Measurements from ENCODE around the gene TSPAN31.

The TSPAN31 gene

DNA sequence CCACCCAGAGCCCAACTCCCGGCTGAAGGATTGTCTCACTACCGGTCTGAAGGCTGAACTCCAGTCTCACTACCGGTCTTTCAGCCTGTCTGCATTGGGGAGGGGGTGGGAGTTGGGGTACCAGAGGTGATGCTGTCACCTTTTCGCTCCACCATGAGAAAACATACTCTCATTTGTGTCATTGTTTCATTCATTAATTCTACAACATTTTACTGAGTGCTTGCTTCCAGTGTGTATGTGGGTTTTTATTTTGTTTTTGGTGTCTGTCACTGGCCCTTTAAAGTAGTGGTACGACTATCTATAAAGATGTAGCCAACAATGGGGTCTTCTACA is 7.8 kb downstream of the TSPAN31 start:
- no peak for DNase-seq (ENCODE audit: low read depth)

DNA sequence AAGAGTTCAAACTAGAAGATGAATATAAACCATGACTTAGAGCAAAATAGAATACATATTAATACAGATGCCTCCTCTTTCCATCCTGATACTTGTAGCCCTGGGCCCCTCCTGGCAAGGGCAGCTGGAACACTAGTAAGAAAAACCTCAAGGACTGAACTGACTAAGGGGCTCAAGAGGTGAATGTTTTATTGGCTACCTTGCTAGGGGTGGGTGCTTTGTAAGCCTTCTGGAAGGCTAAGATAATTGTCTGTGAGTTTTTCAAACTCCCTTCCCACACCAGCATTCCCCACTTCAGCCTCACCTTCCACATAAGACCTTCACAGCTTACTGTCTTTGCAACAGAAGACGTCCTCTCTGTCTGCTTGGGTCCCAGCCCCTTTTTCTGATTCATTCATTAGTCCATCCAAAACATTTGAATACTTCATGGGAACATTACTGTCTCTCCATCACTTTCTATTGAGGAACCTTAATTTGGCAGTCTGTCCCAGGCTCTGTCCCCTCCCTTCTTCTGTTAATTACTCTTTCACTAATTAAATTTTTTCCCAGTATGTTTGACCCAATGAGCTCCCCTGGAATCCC is 9.0 kb downstream of the TSPAN31 start:
- DNase-seq (ENCODE audit: low read depth), result no peak

DNA sequence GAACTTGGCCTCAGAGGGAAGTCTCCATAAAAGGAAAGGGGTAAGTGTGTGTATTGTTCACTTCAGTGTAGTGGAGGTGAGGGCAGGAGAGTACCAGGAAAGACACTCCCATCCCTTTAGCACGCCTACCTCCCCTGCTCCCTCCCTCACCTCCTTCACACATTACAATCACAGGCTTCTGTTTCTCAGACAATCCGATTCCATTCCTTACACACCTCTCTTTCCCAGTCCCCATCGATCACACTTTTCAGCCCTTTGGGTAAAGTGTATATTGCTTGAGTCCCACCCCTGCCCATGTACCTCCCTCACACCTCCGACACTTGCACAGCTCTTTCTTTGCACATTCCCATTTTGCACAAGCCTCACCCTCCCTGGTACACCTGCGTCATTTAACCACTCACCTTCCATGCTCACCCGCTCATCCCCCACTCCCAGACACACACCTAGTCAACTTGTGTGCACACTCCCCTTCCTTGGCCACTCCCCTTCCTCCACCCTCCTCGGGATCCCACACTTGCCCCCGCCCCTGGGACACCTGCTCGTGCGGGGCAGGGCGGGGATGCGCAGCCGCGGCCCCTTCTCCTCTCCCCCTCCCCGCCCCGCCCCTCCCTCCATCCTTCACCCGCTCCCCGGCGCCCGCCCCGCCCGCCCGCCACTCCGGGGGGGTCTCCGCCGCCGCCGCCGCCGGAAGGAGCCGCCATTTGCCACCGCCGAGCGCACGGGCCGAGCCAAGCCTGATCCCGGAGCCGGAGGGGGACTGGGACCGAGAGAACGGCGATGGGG is 9.8 kb downstream of the TSPAN31 start, which contains the start of gene MARCHF9:
MARCHF9 (plus strand) TSS at position 693 of the 783 bp plus-strand sequence. CDS start 426 bp downstream, outside the sequence.
- peak; percentile 51 for DNase-seq (ENCODE audit: low read depth)

GRCh38 chr12:57755194-57755453 is 10.3 kb downstream of the TSPAN31 start:
- no peak for DNase-seq (ENCODE audit: low read depth)

- DNase-seq (ENCODE audit: low read depth), result peak; percentile 20
These were observed 10.9 kb downstream of the TSPAN31 start for GRCh38 chr12:57755454-57756372.

DNA sequence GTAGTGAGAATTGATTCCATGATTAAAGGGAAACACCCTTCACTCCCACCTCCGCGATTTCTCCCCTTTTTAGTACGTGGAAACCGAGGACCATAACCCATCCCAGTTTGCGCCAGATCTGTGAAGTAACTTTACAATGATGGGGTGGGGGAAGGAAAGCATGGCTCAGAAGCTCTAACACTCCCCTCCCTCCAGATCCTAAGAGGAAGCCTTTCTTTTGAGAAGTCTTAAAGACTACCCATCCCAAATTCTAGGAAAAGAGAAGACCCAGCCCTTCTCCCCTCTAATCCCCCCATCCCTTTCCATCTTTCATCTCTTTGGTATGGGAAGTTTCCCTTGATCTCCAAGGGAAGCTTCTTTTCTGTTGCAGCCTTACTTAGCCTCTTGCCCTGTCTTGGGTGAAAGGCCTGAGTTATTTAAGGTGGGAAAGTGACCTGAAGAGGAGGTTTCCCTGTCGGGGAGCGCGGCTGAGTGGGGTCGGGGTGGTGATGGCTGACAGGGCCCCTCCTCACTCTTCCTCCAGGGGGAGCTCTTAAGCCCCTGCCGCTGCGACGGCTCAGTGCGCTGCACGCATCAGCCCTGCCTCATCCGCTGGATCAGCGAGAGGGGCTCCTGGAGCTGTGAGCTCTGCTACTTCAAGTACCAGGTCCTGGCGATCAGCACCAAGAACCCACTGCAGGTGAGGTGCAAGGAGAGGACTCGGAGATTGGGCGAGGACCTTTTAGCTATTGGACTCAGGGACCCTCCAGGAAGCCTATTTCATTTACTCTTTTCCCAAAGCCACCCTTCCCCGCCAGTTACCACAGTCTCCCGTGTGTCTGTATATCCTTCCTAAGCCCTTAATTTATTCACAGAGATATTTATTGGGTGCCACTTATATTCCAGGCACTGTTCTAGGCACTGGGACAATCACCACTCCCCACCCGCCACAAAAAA is 11.8 kb downstream of the TSPAN31 start:
- DNase-seq (ENCODE audit: low read depth), result peak; percentile 35

DNA sequence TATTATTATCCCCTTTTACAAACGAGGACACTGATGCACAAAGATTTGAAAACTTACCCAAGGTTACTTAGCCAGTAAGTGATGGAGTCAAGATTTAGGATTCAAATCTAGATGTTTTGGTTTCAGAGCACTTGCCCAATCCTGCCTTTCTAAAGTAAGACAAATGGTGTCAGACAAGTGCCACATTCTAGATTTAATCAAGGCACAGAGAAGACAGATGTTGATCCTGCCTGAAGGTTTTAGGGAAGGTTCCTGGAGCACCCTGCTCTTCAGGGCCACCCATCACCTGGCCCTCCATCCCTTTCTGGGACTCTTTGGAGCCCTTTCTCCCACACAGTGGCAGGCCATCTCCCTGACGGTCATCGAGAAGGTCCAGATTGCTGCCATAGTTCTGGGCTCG is 12.9 kb downstream of the TSPAN31 start:
- DNase-seq (ENCODE audit: low read depth), result no peak

- no peak for DNase-seq (ENCODE audit: low read depth)
These were observed 13.9 kb downstream of the TSPAN31 start for GRCh38 chr12:57758552-57759359.

DNA sequence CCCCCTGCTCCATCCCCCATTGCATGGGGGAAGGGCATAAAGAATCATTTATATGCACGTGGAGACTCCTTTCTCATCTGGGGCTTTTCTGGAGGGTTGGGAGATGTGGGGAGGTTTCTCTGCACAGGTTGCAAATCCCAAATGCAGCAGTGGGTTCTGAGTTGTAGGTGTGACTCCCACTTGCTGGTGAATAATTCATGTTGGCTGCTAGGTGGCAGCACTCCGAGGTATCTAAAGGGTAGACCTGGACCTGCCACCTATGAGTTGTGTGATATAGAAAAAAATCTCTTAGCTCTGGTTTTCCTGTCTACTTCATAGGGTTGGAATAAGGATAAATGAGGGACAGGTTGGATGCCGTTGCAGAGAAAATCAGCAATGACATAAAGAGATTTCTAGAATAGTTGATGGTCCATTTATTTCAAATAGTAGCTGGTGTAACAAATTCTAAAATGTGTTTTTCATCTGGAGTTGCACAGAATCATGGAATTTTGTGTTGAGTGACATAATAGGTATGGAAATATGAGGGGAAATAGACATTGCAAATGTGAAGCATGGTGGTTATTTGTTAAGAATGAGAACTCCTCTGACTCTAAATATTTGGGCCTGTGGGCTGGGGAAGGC is 14.6 kb downstream of the TSPAN31 start:
- peak; percentile 56 for DNase-seq (ENCODE audit: low read depth)

DNA sequence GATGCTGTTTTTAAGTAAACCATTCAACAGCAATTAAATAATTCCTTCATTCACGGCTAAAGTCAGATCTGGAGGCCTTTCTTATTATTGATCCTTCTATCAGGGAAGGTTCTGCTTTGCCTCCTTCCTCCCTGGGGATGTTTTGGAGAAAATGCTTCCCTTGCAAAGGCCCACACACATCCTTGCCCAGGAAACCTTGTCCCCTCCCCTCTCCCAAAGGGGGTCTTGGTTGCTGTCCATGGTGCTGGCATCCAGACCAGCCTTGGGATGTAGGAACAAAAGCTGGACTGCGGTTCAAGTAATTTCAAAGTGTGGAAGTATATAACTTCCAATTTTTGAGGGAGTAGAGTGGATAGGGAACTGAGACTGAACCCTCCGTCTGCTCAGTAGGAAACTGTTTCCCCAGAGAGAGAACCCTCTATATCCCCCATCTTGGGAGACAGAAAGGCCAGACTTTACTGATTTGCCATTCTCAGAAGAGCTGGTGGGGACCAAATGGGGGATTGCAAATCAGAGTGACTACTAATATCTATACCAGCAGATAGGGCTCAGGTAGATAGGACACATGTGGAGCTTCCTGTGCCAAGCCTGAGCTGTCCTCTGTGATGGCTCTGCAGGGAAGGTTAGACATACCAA is 15.6 kb downstream of the TSPAN31 start:
- no peak for DNase-seq (ENCODE audit: low read depth)

DNA sequence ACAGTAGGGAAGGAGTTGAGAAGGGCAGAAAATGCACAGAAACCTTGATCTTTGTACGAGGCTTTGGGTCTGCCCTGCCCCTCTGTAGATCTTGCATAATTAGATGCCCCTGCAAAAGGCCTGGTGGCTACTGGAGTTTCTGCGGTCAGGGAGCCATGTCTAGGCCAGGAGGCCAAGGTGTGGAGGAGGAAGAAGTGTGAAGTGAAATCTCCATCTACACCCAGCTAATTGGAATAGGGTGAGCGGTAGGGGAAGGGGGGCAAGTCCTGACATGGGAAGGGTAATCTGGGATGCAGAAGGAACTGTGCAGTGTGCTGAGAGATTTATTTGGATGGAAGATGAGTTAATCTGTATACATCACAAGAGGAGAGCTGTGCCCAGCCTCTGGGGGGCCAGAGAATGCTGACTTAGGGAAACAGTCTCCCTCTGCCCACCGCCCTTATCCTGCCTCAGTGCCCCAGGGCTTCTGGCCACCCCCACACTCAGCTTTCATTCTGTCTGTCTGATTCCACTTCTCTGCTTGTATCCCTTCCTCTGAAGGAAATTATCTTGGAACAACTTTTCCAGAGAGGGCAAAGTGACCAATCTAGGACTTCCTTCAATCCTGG is 16.7 kb downstream of the TSPAN31 start:
- no peak for DNase-seq (ENCODE audit: low read depth)

DNA sequence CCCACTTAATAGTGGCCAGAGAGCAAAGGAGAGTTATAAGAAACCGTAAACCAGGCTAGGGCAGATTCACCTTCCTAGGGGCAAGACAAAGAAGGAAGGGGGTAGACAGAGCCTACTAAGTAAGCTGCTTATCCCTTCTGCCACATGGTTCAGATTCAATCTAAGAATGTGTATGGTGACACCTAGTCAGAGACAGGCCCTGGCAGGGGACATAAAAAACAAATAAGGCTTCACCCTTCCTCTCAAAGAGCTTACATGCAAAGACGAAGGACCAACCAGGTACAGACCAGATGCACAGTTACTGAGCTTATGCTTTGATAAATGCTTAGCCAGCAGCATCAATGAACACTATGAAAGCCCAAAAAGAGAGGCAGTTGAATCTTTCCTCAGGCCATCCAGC is 17.6 kb downstream of the TSPAN31 start:
- no peak for DNase-seq (ENCODE audit: low read depth)

GRCh38 chr12:57763881-57764661 is 19.2 kb downstream of the TSPAN31 start:
- no peak for DNase-seq (ENCODE audit: low read depth)

DNA sequence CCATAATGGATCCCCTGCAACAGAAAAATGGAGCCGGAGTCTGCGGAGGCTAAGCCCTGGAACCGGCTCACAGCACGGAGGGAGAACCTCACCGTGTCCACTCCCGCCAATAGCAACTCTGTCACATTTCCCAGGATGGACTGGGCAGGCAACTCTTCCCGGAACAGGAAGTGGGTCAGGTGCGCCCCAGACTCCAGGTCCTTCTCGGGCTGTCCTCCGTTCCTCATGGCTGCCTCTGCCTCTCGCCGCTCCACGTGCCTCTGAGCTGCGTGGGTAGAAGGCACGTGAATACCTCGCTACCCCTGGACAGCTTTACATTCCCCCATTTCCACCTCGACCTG is 19.8 kb downstream of the TSPAN31 start:
- no peak for DNase-seq (ENCODE audit: low read depth)

- DNase-seq (ENCODE audit: low read depth), result peak; percentile 88
These were observed 20.3 kb downstream of the TSPAN31 start for GRCh38 chr12:57765003-57765697.

DNA sequence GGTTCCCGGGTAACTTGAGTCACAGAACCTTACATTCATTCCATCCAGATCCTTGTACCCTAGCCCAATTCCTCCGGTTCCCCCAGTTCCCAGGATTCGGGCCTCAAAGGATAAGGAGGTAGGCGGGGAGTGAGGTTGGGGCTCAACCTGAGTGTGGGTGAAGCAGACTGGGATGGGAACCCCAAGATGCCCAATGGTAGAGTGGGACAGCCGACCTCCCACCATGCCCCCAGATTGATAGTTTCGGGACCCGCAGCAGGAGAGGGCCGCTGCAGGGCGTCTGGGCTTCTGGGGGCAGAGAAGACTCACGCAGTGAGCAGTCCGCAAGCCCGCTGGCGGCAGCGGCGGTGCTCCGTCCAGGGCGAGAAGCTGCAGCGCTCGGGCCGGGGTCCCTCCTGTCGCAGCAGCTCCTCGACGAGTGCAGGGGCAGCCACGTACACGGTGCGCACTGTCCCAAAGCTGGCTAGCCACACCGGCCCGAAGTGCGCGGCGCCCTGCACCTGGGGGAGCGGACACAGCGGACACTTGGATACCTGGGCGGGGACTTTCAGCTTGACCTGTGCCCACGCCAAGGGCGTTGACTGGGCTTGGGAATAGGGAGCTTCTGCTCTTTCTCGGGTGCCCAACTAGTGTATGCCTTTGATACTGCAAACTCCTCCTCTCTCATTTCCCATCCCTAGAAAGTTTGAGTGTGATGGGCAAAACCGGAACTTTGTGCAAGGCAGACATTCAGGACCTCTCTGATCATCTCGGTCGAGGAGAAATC is 21.0 kb downstream of the TSPAN31 start:
- peak; percentile 54 for DNase-seq (ENCODE audit: low read depth)

DNA sequence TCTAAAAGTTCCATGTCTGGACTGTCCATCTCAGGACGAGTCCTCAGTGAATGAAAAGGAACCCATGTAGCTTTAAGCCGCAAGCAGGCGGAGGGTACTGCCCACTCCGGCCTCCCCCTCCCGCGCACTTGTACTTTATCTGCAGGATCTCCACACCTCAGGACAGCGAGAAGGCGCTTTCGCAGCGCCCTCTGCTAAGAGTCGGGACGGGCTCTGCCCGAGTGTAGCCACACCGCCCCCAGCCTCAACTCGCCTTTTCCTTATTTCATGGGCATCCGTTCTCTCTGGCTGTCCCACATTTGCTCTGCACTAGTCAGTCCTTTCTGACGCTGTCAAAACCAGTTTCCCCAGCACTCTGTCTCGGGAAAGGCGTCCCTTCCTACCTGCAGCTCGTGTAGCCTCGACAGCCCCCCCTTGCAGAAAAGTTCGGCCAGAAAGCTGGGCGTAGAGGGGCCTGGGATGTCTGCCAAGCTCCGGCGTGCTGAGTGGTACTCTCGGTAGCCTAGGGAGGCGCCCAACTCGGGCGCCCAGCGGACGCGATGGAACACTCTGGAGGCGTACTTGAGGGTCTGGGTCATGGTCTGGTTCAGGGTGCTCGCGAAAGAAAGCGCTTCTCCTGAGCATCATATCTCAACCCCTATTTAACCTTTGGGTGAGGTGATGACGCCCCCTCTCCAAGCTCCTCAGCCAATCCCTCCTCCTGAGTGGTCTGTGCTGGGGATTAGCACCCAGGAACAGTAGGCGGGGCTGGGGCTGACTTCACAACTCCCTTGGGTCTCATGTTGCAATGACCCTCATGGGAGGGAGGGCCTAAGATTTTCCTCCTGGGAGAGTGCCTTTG is 21.8 kb downstream of the TSPAN31 start, which contains the start of gene CYP27B1:
CYP27B1 (minus strand) TSS at position 615 of the 841 bp plus-strand sequence; CDS start at position 578, 37 bp downstream.
- peak; percentile 84 for DNase-seq (ENCODE audit: low read depth)

Measured in ELR (cell line).